Measurements from ENCODE around the gene MYL1.

DNA sequence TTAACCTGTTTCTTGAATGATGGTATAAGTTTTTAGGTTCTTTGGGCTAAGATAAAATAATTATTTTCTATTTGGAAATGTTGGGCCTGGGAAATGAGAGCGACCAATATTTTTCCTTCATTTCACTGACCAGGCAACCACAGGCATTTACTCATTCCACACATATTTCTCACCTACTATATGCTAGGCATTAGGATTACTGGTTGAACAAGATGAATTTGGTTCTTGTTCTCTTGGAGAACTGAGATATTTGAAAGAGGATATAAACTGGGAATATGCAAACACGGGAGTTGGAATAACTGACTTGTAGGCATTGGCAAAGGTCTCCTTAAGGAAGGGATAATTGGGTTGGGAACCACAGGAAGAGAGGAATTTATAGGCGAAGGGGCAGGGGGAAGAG, 3.9 kb upstream of the MYL1 start:
- TF ChIP-seq POLR2A (IDR thresholded peaks at IDR 0.05) = no peak
- TF ChIP-seq, protein P1, sequence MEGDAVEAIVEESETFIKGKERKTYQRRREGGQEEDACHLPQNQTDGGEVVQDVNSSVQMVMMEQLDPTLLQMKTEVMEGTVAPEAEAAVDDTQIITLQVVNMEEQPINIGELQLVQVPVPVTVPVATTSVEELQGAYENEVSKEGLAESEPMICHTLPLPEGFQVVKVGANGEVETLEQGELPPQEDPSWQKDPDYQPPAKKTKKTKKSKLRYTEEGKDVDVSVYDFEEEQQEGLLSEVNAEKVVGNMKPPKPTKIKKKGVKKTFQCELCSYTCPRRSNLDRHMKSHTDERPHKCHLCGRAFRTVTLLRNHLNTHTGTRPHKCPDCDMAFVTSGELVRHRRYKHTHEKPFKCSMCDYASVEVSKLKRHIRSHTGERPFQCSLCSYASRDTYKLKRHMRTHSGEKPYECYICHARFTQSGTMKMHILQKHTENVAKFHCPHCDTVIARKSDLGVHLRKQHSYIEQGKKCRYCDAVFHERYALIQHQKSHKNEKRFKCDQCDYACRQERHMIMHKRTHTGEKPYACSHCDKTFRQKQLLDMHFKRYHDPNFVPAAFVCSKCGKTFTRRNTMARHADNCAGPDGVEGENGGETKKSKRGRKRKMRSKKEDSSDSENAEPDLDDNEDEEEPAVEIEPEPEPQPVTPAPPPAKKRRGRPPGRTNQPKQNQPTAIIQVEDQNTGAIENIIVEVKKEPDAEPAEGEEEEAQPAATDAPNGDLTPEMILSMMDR (IDR thresholded peaks at IDR 0.05) = no peak

Data from transverse colon (tissue), 3 donors.